ENCODE data around the gene MVB12B. TPM values are rescaled to one million over a fixed set of nuclear protein-coding genes. Genes with fewer than 3 reads are reported as not detected.

Gene MVB12B
- total and polyA plus RNA-seq, 2 of the 13 experiments (the other 11 are each of a cell fraction or from before 2014, with no cell fraction given): 12.1 to 30.1 TPM

GRCh38 chr9:126432659-126433058 lies 106.0 kb downstream of the MVB12B start (continued):
- TF ChIP-seq ZFP91 (CRISPR knock-in tag; IDR thresholded peaks at IDR 0.05; ENCODE audit: borderline replicate concordance) (no peak), XBP1 (CRISPR knock-in tag; IDR thresholded peaks at IDR 0.05) (no peak)

- Histone ChIP-seq H3K9me3 (ENCODE audit: low read length) (no peaks in the 10 kb centered on the region), H3K4me2 (ENCODE audit: low read depth, low read length) (no peak overlapping the region), H3K4me1 (ENCODE audit: insufficient read depth, low read length) (no peaks in the 10 kb centered on the region), H3K4me3 (replicated peaks in 1 of 3; ENCODE audit: insufficient read depth in 1 of 3, low read depth in 2 of 3, low read length in 3 of 3) (no peak overlapping the region), H3K27me3 (ENCODE audit: control insufficient read depth in 1 of 2, insufficient read depth in 2 of 2, low read length in 2 of 2) (no peaks in the 10 kb centered on the region), H3K27ac (ENCODE audit: extremely low read length, insufficient read depth, low read length) (no peak overlapping the region), H3K9ac (ENCODE audit: insufficient read depth, low read depth, low read length) (no peak overlapping the region), H3K79me2 (ENCODE audit: insufficient read depth, low read length) (no peaks in the 10 kb centered on the region), H4K20me1 (ENCODE audit: insufficient read depth, low read length) (no peaks in the 10 kb centered on the region), H3K36me3 (replicated peaks in 1 of 2; ENCODE audit: control insufficient read depth in 1 of 2, insufficient read depth in 2 of 2, low read length in 2 of 2) (peaks cover 12 to 24% of the 10 kb centered on the region in 2 experiments; a peak in 4 of 5 replicates), H2AFZ (ENCODE audit: low read length) (no peak overlapping the region)
- ATAC-seq: no peak
- WGBS (ENCODE audit: low lambda C conversion rate): 100% methylated on average over 2 of the region's 2 CpGs
- no peak for DNase-seq (ENCODE audit: low spot score)
- TF ChIP-seq ZMAT5 (CRISPR knock-in tag; IDR thresholded peaks at IDR 0.05; ENCODE audit: borderline replicate concordance, low read depth) (no peak), AGO2 (optimal IDR thresholded peaks at IDR 0.05; ENCODE audit: low read depth, low read length) (no peak), TEF (CRISPR knock-in tag; IDR thresholded peaks at IDR 0.05) (no peak), YEATS2 (CRISPR knock-in tag; IDR thresholded peaks at IDR 0.05; ENCODE audit: borderline replicate concordance) (no peak), PRDM15 (CRISPR knock-in tag; IDR thresholded peaks at IDR 0.05) (no peak), SMC3 (IDR thresholded peaks at IDR 0.05; ENCODE audit: low read length) (no peak), ZBTB14 (CRISPR knock-in tag; IDR thresholded peaks at IDR 0.05) (no peak)
- BruUV-seq (replicated peaks): no TSS peak
- intact Hi-C loops (cut with micrococcal nuclease; ENCODE audit: unreplicated experiment): no loop called here
- in situ Hi-C loops (cut with HindIII; ENCODE audit: extremely low pct_ligation_motif_present, low pct_unique_long_range_greater_than_20kb): no loop called here
- FAIRE-seq: no peak
- CTCF ChIA-PET (ENCODE audit: low intra/inter-chr PET ratio, low total read pairs): no interaction called here
- POLR2A ChIA-PET: no interaction called here
Observed at GRCh38 chr9:126435105-126435504, 108.5 kb downstream of the MVB12B start.
